Neural cell (in vitro differentiated cells): ENCODE data around the gene DCLK1.

Experiments
- CTCF ChIP-seq: fragments of 450-650 bp; IDR thresholded peaks from 2 replicates; pipeline ENCODE4 v1.5.1; 2014; ENCODE audit warnings: antibody characterized with exemption, mild to moderate bottlenecking, moderate library complexity; ENCODE audit not compliant: poor library complexity, severe bottlenecking
- EP300 ChIP-seq: fragments of 450-650 bp; conservative IDR thresholded peaks from 2 replicates; pipeline ENCODE4 v1.6.1; 2014; ENCODE audit warnings: antibody characterized with exemption, mild to moderate bottlenecking, moderate library complexity; ENCODE audit not compliant: poor library complexity, severe bottlenecking
- EZH2 ChIP-seq: fragments of 200-600, 300-800 bp; shearing (Covaris generic), sonication (generic); IDR thresholded peaks from 2 replicates; pipeline ENCODE4 v1.6.1; 2014; ENCODE audit warnings: antibody characterized with exemption, low read length, borderline replicate concordance, mild to moderate bottlenecking; ENCODE audit not compliant: insufficient read depth, poor library complexity, severe bottlenecking
- MXI1 ChIP-seq: fragments of 450-650 bp; conservative IDR thresholded peaks from 2 replicates; pipeline ENCODE4 v1.6.1; 2014; ENCODE audit warnings: antibody characterized with exemption, mild to moderate bottlenecking; ENCODE audit not compliant: poor library complexity, severe bottlenecking
- POLR2AphosphoS5 ChIP-seq: IDR thresholded peaks from 2 replicates; pipeline ENCODE4 v1.6.1; 2012
- RAD21 ChIP-seq: fragments of 450-650 bp; conservative IDR thresholded peaks from 2 replicates; pipeline ENCODE4 v1.6.1; 2014; ENCODE audit warnings: antibody characterized with exemption, mild to moderate bottlenecking, moderate library complexity
- REST ChIP-seq: IDR thresholded peaks from 2 replicates; pipeline ENCODE4 v1.6.1; 2012; ENCODE audit warnings: borderline replicate concordance

GRCh38 chr13:35723053-35723461, 408.1 kb downstream of the DCLK1 start:
- no peak for TF ChIP-seq EZH2
- no peak for TF ChIP-seq REST
- TF ChIP-seq MXI1 = no peak
- TF ChIP-seq CTCF = no peak
- TF ChIP-seq RAD21 = no peak
- TF ChIP-seq EP300 = no peak
- no peak for TF ChIP-seq POLR2AphosphoS5
